ENCODE measurements around the gene EXOC6.

EXOC6 gene

DNA sequence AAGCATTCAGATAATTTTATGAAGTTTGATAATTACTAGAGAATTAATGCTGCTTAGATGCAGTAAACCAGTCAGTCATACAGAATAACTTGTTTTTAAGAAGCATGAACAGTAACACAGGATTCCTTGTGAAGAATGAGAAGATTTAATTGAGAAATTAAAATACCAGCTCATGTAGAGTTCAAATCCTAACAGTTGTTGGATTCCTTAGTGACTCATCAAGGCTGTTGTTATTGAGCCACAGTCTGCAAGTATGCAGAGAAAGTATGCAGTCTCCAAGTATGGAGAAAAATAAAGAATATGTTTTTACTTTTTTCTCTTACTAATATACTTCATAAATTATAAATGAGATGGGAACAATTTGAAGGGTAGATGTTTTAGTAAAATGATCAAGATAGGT, 182.1 kb downstream of the EXOC6 start:
- peak; percentile 85 for DNase-seq

GRCh38 chr10:93032105-93032808, 183.9 kb downstream of the EXOC6 start:
- no peak for DNase-seq

DNA sequence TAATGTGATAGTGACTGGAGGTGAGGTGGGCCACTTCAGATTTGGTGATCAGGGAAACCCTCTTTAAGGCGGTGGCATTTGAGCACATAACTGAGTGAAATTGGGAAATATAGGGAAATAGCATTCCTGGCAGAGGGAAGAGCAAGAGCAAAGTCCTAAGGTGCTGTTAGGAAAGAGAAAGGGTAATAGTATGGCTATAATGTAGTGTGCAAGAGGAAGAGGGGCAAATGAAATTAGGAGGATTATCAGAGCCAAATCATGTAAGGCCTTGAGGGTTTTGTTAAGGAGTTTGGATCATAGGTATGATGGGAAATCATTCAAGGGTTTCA, 184.5 kb downstream of the EXOC6 start:
- no peak for DNase-seq

DNA sequence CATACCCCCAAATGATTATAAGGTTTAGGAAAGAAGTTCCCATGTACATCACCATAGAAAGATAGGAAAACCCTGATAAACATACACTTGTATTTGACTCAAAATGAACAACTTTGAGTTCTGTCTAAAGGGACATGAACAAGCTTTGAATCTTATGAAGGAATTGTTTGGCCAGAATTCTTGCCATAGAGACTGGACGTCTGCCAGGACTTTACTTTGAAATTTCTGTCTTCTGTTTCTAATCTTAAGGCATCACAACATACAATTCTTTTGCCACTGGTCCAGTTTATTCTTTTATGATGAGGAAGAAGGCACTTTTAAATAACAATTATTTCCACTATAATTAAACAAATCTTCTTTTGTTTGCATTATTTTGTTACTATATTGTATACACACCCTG, 186.1 kb downstream of the EXOC6 start:
- DNase-seq: peak; percentile 10

DNA sequence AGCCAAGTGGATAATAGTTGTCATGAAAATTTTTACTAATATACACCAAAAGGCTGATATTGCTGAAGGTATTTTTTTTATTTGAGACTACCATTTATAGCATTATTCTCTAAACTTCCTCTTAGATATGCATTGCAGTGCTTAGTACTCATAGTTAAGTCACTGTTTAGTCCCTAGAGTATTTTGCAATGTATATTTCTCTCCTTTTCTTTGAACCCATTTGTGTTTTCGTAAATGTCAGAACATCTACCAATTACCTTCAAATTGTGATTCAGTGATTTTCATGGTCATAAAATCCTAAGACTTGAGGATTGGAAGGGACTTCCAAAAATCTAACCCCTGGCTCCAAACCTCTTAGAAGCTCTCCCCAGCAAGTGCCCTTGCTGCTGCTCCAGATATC, 190.8 kb downstream of the EXOC6 start:
- peak; percentile 20 for DNase-seq

DNA sequence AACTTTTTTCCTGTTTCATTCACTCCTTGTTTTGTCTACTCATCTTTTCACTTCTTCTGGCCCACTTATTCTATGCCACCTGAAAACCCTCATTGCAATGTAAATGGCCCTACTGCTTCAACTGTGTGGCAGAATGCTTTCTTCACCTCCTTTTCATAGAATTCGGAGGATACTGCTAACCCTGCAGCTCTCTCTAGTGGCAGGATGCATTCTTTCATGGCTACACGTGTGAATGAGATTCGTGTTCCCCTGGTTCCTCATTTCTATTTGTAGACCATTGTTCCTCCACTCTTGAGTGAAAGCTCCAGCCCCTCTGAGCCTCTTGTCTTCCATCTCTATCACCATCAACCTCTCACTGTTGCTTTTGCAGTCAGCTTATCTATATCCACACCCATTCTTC, 191.4 kb downstream of the EXOC6 start:
- peak; percentile 54 for DNase-seq

- no peak for DNase-seq
Measured at GRCh38 chr10:93054486-93054885, 206.2 kb downstream of the EXOC6 start.

DNA sequence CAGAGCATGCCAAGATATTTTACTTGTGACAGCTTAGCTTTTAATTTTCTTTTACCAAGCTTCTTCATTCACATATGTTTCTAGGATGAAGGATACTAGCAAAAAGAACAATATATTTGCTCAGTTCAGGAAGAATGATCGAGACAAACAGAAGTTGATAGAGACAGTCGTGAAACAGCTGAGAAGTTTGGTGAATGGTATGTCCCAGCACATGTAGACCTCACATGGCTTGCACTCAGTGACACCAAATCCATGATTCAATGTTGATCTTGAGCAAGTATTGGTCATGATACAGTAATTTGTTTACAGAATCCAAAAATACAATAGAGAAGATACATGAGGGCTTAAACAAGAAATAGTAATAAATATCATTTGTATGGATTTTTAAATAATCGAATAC, 209.8 kb downstream of the EXOC6 start:
- DNase-seq: no peak

DNA sequence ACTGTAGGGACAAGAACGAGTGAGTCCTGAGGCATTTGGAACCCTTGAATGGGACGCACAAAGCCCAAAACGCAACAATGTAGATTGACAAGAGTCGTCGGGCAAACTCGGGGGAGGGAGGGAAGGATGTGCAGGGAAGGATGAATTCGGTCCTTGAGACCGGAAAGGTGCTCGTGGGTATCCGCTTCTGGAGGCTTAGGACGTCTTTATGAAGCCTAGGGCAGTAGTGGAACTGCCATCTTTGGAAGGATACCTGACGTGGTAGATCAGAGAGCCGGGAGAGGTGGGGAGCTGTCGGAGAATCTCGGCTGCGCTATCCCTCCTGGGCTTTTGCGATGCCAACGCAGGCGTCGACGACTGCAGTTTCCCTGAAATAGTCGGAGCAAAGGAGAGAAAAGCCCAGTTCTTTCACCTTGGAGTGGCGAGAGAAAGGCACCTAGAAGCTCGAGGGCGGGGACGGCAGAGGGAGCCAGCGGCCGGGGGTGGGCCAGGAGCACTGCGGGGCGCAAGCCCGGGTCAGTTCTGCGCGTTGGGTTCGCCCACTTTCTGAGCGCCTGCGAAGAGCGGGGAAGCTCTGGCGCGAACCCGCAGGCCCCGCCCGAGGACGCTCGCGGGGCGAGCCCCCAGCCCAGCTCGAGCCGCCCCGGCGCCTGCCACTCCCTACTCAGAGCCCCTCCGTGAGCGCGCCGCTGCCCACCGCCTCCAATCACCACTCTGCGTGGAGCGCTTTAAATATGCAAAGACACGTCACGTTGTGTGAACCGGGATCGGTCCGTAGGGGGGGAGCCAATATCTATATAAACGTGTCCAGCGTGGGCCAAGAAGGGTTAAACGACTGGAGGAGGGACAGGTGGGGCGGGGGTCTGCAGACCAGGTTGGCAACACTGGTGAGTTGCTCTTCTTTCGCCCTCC, 211.9 kb downstream of the EXOC6 start, which contains the start of gene CYP26C1:
CYP26C1 (plus strand) TSS at position 824 of the 912 bp plus-strand sequence. CDS start 466 bp downstream, outside the sequence.
- DNase-seq: no peak

GRCh38 chr10:93060887-93061593, 212.7 kb downstream of the EXOC6 start:
- no peak for DNase-seq

DNA sequence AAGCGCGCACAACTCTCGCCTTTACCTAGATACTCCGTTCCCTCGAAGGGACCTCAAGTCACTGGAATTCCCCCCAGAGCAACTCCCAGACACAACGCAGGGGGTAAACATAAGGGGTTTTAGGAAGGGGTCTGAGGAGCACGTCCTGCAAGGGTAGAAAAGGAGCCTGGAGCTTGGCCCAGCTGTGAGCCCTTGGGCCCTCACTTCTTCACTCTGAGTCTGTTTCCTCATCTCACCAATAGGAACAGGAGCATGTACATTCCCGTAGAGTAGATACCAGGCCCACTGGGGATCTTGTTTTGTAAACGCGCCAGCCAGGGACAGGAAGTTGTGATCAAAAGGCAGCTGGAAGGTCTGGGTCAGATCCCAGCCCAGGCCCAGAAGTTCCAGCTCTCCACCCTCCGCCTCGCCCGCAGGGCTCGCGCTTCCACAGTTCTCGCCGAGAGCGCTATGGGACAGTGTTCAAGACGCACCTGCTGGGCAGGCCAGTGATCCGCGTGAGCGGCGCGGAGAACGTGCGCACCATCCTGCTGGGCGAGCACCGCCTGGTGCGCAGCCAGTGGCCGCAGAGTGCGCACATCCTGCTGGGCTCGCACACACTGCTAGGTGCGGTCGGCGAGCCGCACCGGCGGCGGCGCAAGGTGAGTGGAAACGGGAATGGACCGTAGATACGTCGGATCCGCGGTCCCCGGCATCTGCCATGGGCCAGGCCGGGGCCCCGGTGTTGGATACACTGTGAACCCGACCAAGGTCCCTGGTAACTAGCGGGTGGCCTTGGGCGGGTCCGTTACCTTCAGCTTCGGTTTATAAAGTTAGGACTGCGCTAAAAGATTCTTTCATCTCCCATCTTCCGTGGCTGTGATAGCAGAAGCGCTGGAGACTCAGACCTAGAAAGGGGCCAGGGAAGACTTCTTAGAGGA, 213.5 kb downstream of the EXOC6 start:
- DNase-seq: no peak

DNA sequence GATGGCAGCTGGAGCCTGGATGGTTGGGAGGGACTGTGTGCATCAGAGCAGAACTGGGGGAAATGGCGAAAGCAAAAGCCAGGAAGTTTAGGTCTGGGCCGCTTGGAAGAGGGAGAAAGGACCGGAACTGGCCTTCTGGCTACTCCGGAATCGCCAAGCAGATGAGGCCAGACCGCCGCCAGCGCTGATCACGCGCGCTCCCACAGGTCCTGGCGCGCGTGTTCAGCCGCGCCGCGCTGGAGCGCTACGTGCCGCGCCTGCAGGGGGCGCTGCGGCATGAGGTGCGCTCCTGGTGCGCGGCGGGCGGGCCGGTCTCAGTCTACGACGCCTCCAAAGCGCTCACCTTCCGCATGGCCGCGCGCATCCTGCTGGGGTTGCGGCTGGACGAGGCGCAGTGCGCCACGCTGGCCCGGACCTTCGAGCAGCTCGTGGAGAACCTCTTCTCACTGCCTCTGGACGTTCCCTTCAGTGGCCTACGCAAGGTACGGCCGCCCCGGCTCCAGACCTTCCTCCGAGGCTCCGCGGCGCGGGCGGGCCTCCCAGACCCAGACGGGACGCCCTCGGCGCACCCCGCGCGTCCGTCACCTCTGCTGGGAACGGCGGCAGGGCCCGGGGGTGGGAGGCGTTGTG, 214.3 kb downstream of the EXOC6 start:
- DNase-seq: no peak

DNA sequence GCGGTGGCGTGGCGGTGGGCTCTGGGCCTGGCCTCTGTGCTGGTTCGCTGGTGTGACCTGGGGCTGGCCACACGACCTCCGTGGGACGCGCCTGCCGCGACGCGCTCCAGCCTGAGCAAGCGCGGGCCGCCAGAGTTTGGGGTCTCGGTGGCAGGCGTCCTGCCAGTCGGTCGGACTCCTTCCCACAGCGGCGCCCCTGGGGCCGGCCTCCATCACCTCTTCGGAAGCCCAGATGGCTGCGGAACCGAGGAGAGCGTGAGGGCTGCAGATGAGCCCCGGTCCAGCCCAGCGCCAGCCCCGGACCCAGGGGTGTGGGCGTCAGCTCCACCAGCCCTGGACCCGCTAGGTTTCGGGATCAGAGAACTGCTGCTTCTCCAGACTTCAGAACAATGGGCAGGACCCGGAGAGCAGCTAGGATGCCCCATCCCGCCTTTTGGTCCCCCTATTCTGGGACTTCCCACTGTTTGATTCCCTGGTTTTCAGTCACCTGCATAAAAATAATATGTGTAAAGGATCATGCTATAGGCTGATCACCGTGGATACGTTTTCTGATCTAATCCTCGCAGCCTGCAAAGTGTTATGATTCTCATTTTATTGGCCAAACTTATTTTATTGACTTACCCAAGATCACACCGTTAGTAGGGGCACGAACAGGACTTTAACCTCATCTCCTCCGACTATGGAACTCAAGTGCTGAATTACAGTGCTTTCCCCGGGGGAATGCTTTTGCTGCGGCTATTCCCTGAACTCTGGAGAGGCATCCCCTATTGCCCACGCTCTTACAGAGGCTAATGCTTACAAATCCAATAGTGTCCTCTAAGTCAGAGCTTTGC, 215.0 kb downstream of the EXOC6 start:
- DNase-seq: no peak

DNA sequence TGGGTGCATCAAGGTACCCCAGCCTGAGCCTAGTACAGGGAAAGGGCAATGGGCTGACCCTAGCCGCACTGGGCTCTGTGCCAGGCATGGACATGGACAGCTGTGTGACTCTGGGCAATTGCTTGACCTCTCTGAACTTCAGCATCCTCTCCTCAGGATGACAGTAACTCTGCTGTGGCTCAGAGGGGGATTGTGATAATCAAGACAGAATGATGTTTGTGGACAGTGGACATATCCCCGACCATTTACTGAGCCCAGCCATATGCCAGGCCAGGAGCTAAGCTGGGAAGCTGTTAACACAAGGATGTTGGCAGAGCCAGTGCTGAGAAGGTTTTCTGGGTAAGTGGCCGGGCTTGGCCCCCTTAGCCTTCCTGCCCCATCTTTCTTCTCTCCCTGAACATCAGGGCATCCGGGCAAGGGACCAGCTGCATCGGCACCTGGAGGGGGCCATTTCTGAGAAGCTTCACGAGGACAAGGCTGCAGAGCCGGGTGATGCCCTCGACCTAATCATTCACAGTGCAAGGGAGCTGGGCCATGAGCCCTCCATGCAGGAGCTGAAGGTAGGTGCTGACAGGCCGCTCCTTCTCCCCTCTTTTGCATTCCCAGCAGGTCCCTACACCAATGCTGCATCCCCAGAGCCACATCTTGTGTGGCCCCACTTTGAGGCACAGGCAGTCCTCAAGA, 215.8 kb downstream of the EXOC6 start:
- DNase-seq: no peak

DNA sequence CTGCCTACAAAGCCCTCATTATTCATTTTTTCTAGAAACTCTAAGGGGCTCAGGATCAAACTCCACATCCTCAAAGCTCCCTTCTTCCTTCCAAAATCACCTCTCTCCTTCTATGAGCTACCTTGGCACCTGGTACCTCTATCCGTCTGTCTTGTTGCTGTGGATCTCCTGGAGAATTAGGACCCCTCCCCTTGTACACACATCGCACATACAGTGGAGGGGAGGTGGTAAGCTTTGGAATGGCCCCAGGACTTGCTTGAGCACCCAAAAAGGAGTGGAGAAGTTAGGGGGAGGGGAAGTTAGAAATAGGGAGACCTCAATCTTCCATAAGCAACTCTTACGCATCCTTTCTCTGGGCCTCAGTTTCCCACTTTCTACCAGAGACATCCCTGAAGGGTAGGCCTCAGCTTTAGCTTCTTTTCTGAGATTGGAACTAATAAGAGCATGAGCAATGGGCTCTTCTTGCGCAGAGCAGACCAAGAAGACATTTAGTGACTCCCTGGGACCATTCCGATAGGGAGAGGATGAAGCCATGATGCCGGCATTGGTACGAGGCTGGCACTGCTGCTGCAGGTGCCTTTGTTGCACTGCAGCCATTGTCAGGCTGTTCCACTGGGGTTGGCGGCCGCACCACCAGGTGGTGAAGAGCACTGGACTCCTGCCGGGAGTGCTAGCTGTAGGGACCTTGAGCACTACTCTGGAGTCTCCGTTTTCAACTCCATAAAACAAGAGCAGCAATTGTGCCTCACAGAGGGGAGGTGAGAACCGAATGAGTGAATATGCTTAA, 216.7 kb downstream of the EXOC6 start:
- no peak for DNase-seq

- no peak for DNase-seq
Measured at GRCh38 chr10:93065675-93066543, 217.6 kb downstream of the EXOC6 start.

DNA sequence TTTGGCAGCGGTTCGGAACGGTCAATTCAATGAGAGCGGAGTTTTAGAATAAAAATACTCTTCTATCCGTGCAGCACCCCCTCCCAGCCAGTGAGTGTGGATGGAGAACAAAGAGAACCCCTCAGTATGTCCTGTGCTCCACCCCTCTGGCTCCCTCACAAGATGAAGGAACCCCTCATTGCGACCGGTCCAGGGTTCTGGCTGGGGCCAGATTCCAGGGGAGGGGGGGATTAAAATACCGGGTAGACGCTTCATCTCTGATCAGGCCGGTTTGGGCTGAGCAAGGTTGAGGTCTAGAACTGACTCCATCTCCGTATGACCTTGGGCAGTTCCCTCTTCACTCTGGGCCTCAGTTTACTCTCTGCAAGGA, 218.2 kb downstream of the EXOC6 start:
- DNase-seq: no peak
